ENCODE results near the gene SHISA9.

Gene SHISA9

GRCh38 chr16:13083681-13084080 lies 182.3 kb downstream of the SHISA9 start:
- DNase-seq: no peak

GRCh38 chr16:13084331-13084730 lies 182.9 kb downstream of the SHISA9 start:
- no peak for DNase-seq

GRCh38 chr16:13093661-13094060 lies 192.3 kb downstream of the SHISA9 start:
- no peak for DNase-seq

GRCh38 chr16:13095061-13095460 lies 193.7 kb downstream of the SHISA9 start:
- DNase-seq: no peak

- DNase-seq: no peak
These were observed 197.1 kb downstream of the SHISA9 start for GRCh38 chr16:13098536-13098935.

GRCh38 chr16:13099822-13100221 lies 198.4 kb downstream of the SHISA9 start:
- no peak for DNase-seq

GRCh38 chr16:13100970-13101369 lies 199.6 kb downstream of the SHISA9 start:
- DNase-seq: no peak

- no peak for DNase-seq
These were observed 200.4 kb downstream of the SHISA9 start for GRCh38 chr16:13101828-13102227.

GRCh38 chr16:13102401-13102800 lies 201.0 kb downstream of the SHISA9 start:
- DNase-seq: no peak

- DNase-seq: no peak
These were observed 202.6 kb downstream of the SHISA9 start for GRCh38 chr16:13103831-13104530.

- no peak for DNase-seq
These were observed 203.4 kb downstream of the SHISA9 start for GRCh38 chr16:13104772-13105171.

- no peak for DNase-seq
These were observed 204.0 kb downstream of the SHISA9 start for GRCh38 chr16:13105427-13105826.

GRCh38 chr16:13106464-13106863 lies 205.1 kb downstream of the SHISA9 start:
- DNase-seq: no peak

- no peak for DNase-seq
These were observed 206.7 kb downstream of the SHISA9 start for GRCh38 chr16:13108126-13108525.

- DNase-seq: no peak
These were observed 207.8 kb downstream of the SHISA9 start for GRCh38 chr16:13109171-13109570.

- DNase-seq: no peak
These were observed 208.9 kb downstream of the SHISA9 start for GRCh38 chr16:13110124-13110796.

- DNase-seq: no peak
These were observed 210.3 kb downstream of the SHISA9 start for GRCh38 chr16:13111747-13112146.

GRCh38 chr16:13113741-13114140 lies 212.3 kb downstream of the SHISA9 start:
- no peak for DNase-seq

GRCh38 chr16:13118091-13118490 lies 216.7 kb downstream of the SHISA9 start:
- DNase-seq: no peak

- DNase-seq: no peak
These were observed 218.7 kb downstream of the SHISA9 start for GRCh38 chr16:13120091-13120490.

- no peak for DNase-seq
These were observed 219.2 kb downstream of the SHISA9 start for GRCh38 chr16:13120557-13120956.

- DNase-seq: no peak
These were observed 222.6 kb downstream of the SHISA9 start for GRCh38 chr16:13123991-13124390.

- DNase-seq: no peak
These were observed 225.7 kb downstream of the SHISA9 start for GRCh38 chr16:13127144-13127543.

- no peak for DNase-seq
These were observed 229.2 kb downstream of the SHISA9 start for GRCh38 chr16:13130586-13130985.

GRCh38 chr16:13134836-13135235 lies 233.4 kb downstream of the SHISA9 start:
- no peak for DNase-seq

All from bone marrow (tissue), 2 donors.